Islet precursor cell (in vitro differentiated cells): ENCODE results near the gene EPB41L1.
A peak's percentile ranks its signal among the peaks of the same experiment; 100 is the strongest.

Source experiments
- DNase-seq: peaks from one replicate; pipeline ENCODE4 v3.0.0-alpha.2; 2018

EPB41L1 gene

DNA sequence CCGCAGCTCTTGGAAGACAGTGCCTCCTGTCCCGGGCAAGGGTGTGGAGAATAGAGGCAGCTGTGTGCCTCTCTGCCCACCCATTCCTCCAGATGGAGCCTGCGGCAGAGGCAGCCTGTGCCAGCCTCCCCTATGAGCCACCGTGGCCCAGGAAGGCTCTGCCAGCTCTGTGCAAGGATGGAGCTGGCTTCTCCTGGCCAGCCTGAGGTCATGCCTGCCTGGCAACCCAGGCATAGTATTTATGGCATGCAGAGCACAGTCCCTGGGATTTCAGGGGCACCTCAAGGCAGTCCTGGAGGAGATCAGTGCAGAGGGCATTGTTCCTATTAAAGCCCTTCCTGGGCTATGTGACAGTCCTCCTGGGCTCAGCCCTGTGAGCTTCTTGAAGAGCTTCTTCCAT lies 1.5 kb downstream of the EPB41L1 start:
- no peak for DNase-seq

DNA sequence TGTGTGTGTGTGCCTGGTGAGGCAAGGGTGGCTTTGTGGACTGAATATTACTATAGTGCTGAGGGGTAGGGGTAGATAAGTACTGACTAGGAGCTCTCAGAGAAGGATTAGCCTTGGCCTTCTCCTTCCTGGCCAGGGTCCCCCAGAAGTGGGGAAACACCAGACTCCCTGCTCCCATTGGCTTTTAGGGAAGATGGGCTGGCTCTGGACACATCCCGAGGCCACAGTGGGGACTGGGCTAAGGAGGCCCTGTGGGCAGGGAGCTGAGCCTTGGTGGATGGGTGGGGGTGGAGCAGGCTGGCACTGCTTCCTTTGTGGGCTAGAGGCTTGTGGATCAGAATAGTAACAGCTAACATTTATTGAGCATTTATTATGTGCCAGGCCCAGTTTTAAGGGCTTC lies 3.1 kb downstream of the EPB41L1 start:
- DNase-seq = no peak

DNA sequence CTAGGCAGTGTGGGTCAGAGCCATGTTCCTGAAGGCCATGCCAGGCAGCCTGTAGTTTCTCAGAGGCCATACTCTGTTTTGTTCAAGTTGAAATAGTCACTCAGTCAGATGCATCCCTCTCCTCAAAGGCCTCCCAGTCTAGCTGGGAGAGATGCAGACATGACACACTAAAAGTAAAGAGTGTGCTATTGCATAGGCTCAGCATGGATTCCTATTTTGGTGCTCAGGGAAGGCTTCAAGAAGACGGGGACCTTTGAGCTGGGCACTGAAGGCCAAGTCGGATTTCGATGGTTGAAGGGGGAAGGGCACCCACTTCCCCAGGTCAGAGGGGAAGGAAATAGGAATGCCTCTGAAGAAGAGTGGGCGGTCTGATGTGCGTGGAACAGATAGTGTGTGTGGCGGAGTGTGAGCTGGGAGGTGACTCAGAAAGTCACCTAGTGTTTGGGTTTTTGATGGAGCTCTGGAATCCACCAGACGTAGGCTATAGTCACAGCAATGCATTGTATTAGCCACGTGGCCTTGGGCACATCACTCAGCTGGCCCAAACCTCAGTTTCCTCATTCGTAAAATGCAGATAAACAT lies 3.7 kb downstream of the EPB41L1 start:
- no peak for DNase-seq

DNA sequence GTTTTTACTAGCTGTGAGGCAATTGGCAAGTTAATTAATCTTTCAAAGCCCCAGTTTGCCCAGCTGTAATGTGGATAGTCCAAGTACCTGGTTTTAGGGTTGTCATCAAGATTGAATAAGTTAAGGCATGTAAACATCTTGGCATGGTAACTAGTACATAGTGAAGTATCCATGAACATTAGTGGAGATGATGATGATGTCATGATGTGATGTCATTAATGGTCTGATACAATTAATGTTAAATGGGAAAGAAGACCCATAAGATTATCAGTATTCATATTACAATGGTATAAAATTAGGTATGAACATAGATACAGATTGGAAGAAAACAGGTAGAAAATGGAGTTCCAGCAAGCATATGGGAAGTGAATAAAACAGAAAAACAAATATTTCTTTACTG lies 5.3 kb downstream of the EPB41L1 start:
- no peak for DNase-seq

DNA sequence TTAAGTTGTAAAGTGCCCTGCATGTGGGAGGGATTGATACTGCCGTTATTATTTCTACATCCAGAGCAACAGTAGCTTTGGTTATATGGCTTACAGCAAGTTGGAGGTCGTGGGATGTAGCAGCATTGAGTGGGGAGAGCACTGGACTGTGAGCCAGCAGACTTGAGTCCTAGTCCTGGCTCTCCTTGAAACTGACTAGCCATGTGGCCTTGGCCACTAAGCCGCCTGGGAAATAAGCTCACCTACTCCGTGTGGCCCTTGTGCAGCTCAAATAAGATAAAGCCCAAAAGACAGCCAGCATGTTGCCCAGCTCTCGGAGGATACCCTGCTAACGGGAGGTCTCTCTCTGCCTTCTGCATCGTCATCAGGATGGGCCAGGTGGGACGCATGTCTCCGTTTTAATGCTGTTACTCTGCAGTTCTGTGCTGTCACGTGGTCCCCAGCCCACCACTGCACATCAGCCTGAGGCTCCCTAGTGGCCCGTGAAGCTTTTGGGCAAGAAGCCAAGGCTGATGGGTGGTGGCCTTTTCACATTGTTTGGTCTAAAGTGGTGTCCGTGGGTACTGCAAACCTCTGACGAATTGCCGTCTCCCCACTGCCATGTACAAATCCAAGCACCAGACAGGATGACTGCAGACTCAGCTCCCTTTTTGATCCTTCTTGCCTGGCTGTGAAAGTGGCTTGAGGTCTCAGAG lies 7.9 kb downstream of the EPB41L1 start:
- DNase-seq = no peak

DNA sequence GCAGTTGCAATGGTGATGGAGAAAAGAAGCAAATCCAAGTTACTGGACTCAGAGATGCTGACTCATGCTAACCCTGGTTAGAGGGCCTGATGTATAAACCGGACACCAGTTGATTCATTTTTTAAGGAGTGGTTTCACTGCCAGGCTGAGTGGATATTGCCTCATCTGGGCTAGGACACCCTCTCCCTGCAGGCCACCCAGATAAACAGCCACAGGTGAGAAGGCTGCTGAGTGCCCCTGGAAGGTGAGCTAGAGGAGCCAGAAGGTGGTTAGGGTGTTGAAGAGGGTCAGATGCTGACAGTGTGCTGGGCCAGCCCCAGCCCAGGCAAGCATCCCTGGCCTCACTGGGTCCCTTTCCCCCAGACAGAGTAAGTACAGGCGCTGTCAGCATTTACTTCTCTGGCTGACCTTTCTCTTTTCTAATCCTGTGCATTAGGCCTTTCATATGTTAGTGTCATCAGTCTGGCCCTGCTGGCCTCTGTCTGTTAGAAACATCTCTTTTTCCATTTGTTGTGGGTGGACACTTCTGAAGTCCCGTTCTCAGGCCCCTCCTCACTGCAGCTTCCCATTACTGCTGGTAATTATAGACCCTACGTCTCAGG lies 13.5 kb downstream of the EPB41L1 start:
- DNase-seq = no peak

DNA sequence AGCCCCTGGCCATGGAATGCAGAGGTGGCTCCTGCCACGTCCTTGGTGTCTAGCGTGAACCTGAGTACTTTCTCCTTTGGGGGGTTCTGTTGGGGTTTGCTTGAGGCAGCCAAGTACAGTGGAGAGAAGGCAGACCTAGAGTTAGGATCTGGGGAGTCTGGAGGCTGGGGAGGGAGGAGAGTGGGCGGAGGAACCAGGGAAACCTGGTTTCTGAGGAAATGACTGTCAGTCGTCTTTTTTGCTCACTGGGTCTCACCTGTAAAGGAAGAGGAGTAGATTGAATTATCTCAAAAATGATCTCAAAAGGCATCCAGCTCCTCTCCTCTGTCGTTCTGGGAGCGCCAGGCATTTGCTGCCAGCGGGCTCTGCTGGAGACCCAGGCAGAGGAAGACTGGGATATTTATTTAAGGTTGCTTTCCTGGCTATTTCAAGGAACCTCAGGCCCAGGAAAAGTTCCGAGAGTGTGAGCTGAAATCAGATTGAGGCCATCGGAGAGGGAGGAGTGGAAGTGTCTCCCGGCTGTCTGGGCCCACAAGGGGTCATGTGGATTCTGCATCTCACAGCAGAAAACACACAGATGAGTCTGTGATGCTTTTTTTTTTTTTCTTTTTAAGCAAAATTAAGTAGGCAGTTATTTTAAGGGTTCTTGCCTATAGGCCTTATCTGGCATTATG lies 16.1 kb downstream of the EPB41L1 start:
- no peak for DNase-seq

DNA sequence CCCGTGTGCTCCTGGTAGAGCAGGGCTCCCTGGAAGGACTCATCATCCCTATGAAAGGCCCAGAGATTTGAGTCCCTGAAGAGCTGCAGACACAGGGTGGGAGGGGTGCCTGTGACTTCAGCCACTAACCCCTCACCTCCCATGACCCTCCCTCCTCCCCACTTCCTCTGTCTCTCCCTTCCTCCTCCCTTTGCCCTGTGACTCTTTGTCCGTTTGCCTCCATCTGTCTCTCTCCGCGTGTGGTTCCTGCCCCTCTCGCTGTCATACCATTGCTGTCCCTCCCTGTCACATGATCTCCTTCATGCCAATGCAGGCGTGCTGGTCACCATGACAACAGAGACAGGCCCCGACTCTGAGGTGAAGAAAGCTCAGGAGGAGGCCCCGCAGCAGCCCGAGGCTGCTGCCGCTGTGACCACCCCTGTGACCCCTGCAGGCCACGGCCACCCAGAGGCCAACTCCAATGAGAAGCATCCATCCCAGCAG lies 19.0 kb downstream of the EPB41L1 start:
- DNase-seq = peak; percentile 90

DNA sequence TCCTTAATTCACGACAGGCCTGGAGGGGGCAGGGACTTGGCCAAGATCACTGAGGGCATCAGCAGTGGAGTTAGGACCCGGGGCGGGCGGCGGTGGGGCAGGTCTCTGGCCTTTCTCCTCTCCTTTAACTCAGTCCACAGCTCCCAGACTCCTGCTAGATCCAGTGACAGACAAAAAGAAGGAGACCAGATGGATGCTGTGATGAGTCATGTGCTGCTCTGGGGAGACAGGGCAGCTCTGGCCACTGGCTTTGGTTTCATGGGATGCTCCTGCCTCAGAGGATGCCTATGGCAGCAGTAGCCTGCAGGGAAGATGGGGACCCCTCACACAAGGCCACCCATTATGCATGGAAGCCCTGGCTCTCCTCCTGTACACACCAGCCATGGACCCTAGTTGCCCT lies 20.5 kb downstream of the EPB41L1 start:
- no peak for DNase-seq

DNA sequence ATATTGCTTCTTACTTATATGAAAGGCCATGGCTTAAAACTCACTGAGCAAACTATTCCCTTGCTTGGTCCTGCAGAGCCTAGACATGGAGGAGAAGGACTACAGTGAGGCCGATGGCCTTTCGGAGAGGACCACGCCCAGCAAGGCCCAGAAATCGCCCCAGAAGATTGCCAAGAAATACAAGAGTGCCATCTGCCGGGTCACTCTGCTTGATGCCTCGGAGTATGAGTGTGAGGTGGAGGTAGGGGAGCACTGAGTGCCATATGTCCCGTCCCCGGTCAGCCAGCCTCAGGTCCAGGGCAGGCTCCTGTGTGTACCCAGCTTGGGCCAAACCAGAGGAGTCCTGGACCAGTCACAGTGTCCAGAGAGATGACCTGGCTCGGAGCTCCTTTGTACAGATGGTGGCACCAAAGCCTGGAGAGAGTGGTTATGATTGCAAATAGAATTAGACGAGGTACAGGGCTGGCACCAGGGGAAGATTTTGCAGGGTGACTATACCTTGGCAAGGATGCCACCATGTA lies 21.0 kb downstream of the EPB41L1 start:
- DNase-seq = no peak

DNA sequence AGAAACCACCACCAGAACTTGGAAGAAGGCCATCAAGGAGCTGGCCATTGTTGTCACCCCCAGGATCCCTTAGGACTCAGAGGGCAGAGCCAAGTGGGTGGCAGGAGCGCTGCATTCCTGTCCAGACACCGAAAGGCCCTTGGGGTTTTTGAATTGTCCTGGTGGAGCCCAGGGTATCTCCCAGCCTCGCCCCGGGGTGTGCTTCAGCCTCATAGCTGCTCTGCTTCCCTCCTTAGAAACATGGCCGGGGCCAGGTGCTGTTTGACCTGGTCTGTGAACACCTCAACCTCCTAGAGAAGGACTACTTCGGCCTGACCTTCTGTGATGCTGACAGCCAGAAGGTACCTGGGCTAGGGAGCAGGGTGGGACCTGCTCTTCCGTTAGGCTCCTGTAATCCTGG lies 23.2 kb downstream of the EPB41L1 start:
- DNase-seq = no peak

DNA sequence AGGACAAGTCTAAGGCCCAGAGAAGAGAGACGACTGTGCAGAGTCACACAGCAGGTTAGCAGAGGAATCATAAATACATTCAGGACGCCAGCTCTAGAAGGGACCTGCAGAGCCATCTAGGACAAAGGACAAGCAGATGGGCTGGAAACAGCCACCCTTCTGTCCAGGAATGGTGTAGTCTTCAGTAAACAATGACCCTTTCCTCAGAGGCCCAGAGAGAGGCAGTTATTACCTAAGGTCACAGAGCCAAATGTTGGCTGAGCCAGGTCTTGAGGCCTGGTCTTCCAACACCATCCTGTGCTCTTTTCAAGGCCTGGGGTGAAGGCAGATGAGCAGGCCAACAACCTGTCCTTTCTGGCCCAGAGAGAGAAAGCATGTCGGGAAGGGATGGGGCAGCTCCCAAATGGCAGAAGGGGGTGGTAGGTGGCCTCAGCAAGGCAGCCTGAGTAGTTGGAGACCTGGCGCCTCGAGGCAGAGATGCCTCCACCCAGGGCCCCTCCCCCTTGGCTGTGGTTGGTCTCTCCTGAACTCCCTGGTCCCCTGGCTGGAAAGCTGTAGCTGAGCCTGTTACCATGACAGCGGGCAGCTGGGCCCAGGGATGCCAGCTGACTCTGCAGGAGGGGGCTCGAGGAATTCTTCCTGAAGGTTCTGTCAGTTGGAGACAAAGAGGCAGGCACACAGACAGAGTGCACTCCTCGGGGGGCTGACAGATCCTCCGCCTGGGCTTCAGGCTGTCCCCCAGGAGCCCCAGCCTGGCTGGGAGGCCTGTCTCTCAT lies 24.8 kb downstream of the EPB41L1 start:
- no peak for DNase-seq

DNA sequence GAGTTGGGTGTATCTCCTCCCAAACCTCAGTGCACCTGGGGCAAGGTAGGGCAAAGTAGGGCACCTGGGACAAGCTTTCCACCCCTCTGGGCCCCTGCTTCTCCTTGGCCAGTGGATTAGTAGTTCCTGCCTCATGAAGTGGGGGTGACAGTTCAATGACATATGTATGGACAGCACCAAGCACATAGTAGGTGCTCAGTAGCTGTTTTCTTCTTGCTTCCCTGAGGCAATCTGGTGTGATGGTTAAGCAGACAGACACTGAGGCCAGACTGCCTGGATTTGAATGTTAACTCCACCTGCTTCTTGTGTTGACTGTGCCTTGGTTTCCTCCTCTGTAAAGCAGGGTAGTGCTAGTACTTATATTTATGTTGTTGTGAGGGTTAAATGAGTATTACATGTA lies 25.8 kb downstream of the EPB41L1 start:
- no peak for DNase-seq

DNA sequence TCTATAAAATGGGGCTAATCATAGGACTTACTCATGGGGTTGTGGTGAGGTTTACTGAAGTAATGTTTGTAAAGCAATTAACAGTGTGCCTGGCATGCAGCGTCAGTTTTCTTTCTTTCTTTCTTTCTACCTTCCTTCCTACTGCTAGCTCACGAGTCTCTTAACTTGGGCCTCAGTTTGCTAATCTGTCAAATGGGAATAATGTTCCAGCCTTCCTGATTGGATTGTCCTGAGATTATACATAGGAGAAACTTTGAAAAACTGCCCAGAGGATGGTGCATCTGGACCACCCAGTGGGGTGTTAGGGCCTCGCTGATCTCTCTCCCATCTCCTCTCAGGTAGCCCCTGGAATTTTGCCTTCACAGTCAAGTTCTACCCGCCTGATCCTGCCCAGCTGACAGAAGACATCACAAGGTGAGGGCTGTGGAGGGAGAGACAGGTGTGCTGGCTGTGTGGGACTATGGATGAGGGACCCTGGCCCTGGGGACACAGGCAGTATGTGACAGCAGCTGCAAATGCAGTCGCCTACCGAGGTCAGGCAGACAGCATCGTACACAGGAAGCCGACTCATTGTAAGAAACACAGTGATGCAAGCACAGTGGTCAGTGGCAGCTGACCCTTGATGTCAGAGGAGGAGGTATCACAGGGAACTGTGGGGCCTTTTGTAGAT lies 27.5 kb downstream of the EPB41L1 start:
- DNase-seq = no peak

DNA sequence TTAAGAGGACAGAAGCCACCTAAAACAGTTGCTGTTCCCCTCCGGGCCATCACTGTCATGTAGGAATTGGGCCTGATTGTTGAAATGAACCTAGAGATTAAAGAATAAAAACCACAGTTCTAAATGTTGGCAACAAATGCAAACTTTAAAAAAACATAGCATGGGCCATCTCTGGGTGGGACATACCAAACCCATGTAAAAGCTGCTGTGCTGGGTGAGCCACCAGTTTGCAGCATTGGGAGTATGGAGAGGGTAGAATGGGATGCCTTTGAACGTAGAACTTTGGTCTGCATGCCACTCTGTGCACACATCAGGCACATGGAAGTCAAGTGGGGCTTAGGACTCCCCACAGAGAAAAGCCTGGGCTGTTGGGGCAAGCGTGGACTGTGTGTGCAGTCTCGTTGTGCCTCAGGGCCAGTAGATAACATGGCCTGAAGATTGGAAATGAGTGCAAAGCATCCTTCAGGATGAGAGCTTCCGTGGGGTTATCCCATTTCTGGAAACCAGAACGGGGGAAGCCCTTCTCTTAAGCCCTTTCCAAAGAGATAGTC lies 28.1 kb downstream of the EPB41L1 start:
- DNase-seq = no peak

DNA sequence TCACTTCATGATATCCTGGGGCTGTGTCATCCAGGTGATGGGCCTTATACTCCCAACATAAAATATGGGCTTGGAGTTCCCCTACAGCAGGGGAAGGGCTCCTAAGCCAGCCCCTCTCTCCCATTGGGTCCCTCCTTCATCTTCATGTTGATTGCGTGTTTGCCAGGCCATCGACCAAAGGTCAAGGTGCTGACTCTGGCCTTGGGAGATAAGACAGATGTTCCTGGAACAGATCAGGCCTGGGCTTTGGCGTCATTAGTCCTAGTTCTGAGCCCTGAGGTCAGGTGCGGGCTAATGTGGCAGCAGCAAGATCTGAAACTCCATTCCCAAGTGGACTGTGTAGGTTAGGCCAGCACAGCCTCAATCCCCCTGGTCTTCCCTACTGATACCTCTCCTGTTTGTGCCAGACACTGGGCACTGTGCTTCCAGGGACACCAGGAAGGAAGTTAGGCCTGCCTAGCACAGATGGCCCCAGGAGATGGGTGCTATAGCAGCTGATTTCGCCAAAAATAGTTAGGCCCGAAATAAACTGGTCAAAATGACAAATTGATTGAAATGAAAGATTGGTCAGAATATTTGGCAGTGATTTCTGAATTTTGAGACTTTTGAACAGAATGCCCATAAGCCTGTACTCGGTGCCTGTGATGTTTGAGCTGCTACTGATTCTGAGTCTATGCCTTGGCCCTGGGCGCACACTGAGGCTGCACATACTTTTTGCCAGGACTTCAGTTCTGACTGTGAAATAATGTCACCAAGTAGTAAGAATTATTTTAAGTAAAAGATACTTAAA lies 28.8 kb downstream of the EPB41L1 start:
- no peak for DNase-seq

DNA sequence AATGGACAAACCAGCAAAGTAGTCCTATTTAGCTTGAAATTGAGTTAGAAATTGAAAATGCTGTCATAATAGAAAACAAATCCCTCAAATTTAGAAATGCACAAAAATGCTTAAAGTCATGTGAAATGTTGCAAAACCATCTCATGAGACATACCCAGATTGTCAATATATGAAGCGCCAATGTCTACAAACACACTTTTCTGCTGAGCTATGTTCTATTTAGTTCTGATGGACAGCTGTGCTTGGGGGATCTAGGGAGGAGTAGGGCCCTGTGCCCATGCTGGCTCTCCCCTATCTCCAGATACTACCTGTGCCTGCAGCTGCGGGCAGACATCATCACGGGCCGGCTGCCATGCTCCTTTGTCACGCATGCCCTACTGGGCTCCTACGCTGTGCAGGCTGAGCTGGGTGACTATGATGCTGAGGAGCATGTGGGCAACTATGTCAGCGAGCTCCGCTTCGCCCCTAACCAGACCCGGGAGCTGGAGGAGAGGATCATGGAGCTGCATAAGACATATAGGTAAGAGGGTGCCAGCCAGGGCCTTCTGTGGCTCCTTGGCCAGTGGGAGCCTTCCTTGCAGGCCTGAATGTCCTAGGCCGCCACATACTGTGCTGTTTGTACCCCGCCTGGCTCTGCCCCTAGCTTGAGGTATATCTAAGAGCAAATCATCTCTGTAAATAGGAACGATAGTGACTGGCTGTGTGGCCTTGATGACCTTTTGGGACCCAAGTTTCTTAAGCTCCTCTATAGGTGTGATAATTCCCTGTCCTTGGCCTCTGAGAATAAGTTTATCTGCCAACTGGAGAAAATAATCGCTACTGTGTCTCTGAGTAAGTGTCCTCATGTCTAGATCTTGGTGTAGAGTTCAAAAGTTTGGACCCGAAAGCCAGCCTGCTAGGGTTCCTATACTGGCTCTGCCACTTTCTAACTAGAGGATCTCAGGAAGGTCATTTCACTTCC lies 30.6 kb downstream of the EPB41L1 start:
- DNase-seq = no peak

DNA sequence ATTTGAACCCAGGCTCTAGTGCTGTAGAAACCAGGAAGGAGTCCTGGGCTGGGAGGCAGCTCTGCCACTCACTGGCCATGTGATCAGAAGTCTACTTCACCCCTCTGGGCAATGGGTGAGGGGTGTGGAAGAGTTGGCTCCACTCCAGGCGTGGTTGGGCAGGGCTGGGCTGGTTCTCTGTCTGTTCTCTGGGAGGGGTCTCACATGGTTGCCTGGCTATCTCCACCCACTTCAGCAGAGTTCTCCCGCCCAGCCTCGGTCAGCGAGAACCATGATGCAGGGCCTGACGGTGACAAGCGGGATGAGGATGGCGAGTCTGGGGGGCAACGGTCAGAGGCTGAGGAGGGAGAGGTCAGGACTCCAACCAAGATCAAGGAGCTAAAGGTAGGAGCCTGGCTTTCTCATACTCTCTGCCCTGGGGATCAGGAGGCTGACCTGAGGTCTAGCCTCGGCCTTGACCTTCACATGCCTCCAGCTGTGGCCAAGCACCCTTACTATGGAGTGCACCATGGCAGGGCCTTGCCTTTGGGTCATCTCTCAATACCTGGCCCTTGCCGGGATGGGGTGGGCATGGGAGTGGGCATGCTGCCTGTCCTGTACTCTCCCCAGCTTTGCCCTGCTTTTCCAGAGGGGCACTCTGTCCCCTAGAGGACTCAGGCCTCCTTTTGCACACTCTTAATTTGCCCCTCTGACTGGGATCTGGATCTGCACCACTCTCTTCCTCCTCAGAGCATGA lies 39.6 kb downstream of the EPB41L1 start:
- no peak for DNase-seq

DNA sequence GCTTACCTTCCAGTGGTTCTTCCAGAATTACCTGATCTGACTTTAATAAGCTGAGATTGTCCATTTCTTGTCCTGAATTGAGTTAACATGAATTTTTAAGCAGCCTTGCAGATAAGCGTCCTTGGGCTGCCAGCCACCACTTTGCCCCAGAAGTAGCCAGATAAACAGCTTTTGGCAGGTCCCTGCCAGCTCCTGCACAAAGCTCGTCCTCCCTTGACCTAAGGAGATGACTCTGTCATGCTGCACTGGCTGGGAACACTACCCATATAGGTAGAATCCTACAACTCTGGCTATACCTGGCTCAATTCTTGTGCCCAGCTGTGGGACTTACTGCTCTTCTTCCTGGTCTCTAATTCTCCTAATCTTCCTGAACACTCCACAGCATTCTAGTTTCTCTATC lies 42.1 kb downstream of the EPB41L1 start:
- DNase-seq = no peak
